ENCODE results near the gene SELENOV. TPM values are rescaled to one million over a fixed set of nuclear protein-coding genes. Genes with fewer than 3 reads are reported as not detected.

SELENOV gene
- total RNA-seq, 1 donor, result not detected

DNA sequence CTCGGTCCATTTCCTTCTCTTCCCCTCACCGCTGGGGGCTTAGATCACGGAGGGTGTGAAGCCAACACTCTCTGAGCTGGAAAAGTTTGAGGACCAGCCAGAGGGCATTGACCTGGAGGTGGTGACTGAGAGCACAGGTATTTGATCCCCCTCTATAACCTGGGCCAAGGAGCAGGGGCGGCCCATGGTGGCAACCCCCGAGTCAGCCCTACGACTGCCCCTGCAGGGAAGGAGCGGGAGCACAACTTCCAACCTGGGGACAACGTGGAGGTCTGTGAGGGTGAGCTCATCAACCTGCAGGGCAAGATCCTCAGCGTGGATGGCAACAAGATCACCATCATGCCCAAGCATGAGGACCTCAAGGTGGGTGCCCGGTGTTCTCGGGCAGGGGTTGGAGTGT lies 45.9 kb upstream of the SELENOV start:
- peaks cover 11% of the 10 kb centered on the region for H3K79me2 ChIP-seq (ENCODE audit: insufficient read depth, low read length)
- peaks cover 96% of the 10 kb centered on the region for H3K36me3 ChIP-seq (ENCODE audit: insufficient read depth, low read length)
- TF ChIP-seq, protein P1, sequence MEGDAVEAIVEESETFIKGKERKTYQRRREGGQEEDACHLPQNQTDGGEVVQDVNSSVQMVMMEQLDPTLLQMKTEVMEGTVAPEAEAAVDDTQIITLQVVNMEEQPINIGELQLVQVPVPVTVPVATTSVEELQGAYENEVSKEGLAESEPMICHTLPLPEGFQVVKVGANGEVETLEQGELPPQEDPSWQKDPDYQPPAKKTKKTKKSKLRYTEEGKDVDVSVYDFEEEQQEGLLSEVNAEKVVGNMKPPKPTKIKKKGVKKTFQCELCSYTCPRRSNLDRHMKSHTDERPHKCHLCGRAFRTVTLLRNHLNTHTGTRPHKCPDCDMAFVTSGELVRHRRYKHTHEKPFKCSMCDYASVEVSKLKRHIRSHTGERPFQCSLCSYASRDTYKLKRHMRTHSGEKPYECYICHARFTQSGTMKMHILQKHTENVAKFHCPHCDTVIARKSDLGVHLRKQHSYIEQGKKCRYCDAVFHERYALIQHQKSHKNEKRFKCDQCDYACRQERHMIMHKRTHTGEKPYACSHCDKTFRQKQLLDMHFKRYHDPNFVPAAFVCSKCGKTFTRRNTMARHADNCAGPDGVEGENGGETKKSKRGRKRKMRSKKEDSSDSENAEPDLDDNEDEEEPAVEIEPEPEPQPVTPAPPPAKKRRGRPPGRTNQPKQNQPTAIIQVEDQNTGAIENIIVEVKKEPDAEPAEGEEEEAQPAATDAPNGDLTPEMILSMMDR (IDR thresholded peaks at IDR 0.05; ENCODE audit: extremely low read depth, low read depth, low read length), result no peak
- H2AFZ ChIP-seq (ENCODE audit: low read length), result no peak overlapping the region
- no peaks in the 10 kb centered on the region for H3K9me3 ChIP-seq (ENCODE audit: low read depth, low read length)
- no peaks in the 10 kb centered on the region for H3K27me3 ChIP-seq (ENCODE audit: insufficient read depth, low read length)
- no peak for DNase-seq (ENCODE audit: insufficient read length, low spot score, missing footprints)
- H3K27ac ChIP-seq (ENCODE audit: low read depth, low read length), result no peak overlapping the region
- no peak overlapping the region for H3K4me3 ChIP-seq (ENCODE audit: insufficient read depth, low read length)
- no peak overlapping the region for H3K4me2 ChIP-seq (ENCODE audit: insufficient read depth, low read length)
- H3K4me1 ChIP-seq (ENCODE audit: insufficient read depth, low read length), result no peaks in the 10 kb centered on the region
- peaks cover 16% of the 10 kb centered on the region for H4K20me1 ChIP-seq (ENCODE audit: insufficient read depth, low read length)

GRCh38 chr19:39469567-39469966 lies 45.4 kb upstream of the SELENOV start:
- Histone ChIP-seq H4K20me1 (ENCODE audit: insufficient read depth, low read length) (peaks cover 21% of the 10 kb centered on the region), H3K27ac (ENCODE audit: low read depth, low read length) (no peak overlapping the region), H3K4me1 (ENCODE audit: insufficient read depth, low read length) (no peaks in the 10 kb centered on the region)

DNA sequence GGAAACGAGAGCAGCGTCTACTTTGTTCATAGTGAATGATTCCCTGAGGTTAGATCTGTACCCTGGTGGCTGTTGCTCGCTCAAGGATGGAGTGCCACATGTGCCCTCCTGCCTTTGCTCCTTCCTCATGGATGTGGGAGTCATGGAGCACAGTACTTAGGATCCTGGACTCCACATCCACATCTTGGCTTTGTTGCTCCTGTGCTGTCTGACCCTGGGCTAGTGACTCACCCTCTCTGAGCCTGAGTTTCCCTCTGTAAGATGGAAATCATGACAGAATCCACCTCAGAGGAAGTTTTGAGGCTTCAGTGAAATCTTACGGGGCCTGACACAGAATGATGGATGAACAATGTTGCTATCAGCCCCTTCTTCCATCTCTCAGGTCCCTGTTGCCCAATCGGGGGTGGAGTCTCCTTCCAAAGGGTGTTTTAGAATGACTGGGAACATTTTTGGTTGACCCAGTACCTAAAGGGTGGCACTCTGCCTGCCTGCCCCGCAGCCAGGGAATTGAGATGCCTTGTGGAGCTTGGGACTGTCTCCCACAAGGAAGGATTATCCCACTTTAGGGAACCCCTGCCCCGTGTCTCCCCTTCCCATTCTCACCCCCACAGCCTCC lies 44.1 kb upstream of the SELENOV start:
- Histone ChIP-seq H2AFZ (ENCODE audit: low read length) (no peak overlapping the region), H3K9me3 (ENCODE audit: low read depth, low read length) (no peaks in the 10 kb centered on the region), H3K27me3 (ENCODE audit: insufficient read depth, low read length) (no peaks in the 10 kb centered on the region), H4K20me1 (ENCODE audit: insufficient read depth, low read length) (peaks cover 21% of the 10 kb centered on the region), H3K4me2 (ENCODE audit: insufficient read depth, low read length) (no peak overlapping the region), H3K4me1 (ENCODE audit: insufficient read depth, low read length) (no peaks in the 10 kb centered on the region), H3K36me3 (ENCODE audit: insufficient read depth, low read length) (peaks cover 90% of the 10 kb centered on the region), H3K79me2 (ENCODE audit: insufficient read depth, low read length) (no peaks in the 10 kb centered on the region), H3K4me3 (ENCODE audit: insufficient read depth, low read length) (no peak overlapping the region), H3K27ac (ENCODE audit: low read depth, low read length) (no peak overlapping the region)
- peak; percentile 78 for DNase-seq (ENCODE audit: insufficient read length, low spot score, missing footprints)
- TF ChIP-seq, protein P1 (IDR thresholded peaks at IDR 0.05; ENCODE audit: extremely low read depth, low read depth, low read length), result no peak

More at GRCh38 chr19:39469567-39469966, 45.4 kb upstream of the SELENOV start:
- Histone ChIP-seq H3K4me2 (ENCODE audit: insufficient read depth, low read length) (no peak overlapping the region), H3K27me3 (ENCODE audit: insufficient read depth, low read length) (no peaks in the 10 kb centered on the region), H2AFZ (ENCODE audit: low read length) (no peak overlapping the region), H3K79me2 (ENCODE audit: insufficient read depth, low read length) (peaks cover 10% of the 10 kb centered on the region), H3K9me3 (ENCODE audit: low read depth, low read length) (no peaks in the 10 kb centered on the region), H3K4me3 (ENCODE audit: insufficient read depth, low read length) (no peak overlapping the region), H3K36me3 (ENCODE audit: insufficient read depth, low read length) (peaks cover 98% of the 10 kb centered on the region)
- peak; percentile 77 for DNase-seq (ENCODE audit: insufficient read length, low spot score, missing footprints)
- TF ChIP-seq, protein P1 (IDR thresholded peaks at IDR 0.05; ENCODE audit: extremely low read depth, low read depth, low read length), result no peak

- Histone ChIP-seq H3K79me2 (ENCODE audit: insufficient read depth, low read length) (no peaks in the 10 kb centered on the region), H3K4me2 (ENCODE audit: insufficient read depth, low read length) (no peak overlapping the region), H3K27ac (ENCODE audit: low read depth, low read length) (no peak overlapping the region), H3K9me3 (ENCODE audit: low read depth, low read length) (no peaks in the 10 kb centered on the region), H2AFZ (ENCODE audit: low read length) (no peak overlapping the region), H3K36me3 (ENCODE audit: insufficient read depth, low read length) (peaks cover 88% of the 10 kb centered on the region), H3K4me1 (ENCODE audit: insufficient read depth, low read length) (no peaks in the 10 kb centered on the region), H3K27me3 (ENCODE audit: insufficient read depth, low read length) (no peaks in the 10 kb centered on the region), H3K4me3 (ENCODE audit: insufficient read depth, low read length) (no peak overlapping the region), H4K20me1 (ENCODE audit: insufficient read depth, low read length) (peaks cover 15% of the 10 kb centered on the region)
- TF ChIP-seq, protein P1 (IDR thresholded peaks at IDR 0.05; ENCODE audit: extremely low read depth, low read depth, low read length), result no peak
- DNase-seq (ENCODE audit: insufficient read length, low spot score, missing footprints), result no peak
Measured at GRCh38 chr19:39471756-39472536, 43.0 kb upstream of the SELENOV start.
